ENCODE results near the gene HUS1B.

DNA sequence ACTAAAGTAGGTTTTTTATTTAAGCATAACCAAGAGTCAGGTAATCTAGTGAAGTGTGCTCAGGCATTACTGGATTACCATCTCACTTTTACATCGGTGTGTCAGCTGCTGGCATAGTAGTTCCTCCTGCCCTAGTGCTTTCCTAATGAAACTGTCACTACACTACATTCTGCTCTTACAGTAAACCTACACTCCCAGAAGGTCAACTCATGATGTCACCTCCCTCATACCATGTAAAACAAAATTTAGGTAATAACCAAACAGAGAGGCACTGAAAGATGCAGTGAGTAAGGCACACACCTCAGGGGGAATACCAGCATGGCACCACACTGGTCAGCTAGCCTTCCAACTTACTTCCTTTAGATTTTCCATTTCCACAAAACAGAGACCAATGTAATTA, 23.3 kb downstream of the HUS1B start:
- TF ChIP-seq, protein P1, sequence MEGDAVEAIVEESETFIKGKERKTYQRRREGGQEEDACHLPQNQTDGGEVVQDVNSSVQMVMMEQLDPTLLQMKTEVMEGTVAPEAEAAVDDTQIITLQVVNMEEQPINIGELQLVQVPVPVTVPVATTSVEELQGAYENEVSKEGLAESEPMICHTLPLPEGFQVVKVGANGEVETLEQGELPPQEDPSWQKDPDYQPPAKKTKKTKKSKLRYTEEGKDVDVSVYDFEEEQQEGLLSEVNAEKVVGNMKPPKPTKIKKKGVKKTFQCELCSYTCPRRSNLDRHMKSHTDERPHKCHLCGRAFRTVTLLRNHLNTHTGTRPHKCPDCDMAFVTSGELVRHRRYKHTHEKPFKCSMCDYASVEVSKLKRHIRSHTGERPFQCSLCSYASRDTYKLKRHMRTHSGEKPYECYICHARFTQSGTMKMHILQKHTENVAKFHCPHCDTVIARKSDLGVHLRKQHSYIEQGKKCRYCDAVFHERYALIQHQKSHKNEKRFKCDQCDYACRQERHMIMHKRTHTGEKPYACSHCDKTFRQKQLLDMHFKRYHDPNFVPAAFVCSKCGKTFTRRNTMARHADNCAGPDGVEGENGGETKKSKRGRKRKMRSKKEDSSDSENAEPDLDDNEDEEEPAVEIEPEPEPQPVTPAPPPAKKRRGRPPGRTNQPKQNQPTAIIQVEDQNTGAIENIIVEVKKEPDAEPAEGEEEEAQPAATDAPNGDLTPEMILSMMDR (IDR thresholded peaks at IDR 0.05): no peak
- TF ChIP-seq POLR2A (IDR thresholded peaks at IDR 0.05) (no peak), EP300 (IDR thresholded peaks at IDR 0.05) (no peak)

Data from tibial nerve (tissue), 4 donors.